Measurements from ENCODE around the gene KCNK16.

The KCNK16 gene

DNA sequence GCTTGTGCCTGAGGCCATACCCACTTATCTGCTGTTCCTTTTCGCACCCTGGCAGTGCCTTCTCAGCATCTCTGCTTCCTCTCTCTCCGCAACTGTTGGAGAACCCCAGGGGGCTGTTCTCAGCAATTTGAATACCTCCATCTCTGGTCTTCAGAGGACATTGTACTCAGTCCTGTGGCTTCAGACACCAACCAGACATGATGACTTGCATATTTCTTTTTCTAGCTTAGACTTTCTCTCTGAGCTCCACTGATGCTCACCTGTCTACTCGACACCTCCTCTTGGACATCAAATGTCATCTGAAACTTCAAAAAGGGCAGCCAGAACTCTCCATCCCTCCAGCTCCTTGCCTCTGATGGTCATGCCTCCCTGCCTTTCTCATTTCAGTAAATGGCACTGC is 18.9 kb upstream of the KCNK16 start:
- no peak for DNase-seq

- no peak for DNase-seq
Observed at GRCh38 chr6:39339868-39340550, 17.5 kb upstream of the KCNK16 start.

GRCh38 chr6:39339096-39339867 is 16.8 kb upstream of the KCNK16 start:
- no peak for DNase-seq

- no peak for DNase-seq
Observed at GRCh38 chr6:39338397-39338796, 15.9 kb upstream of the KCNK16 start.

- DNase-seq = no peak
Observed at GRCh38 chr6:39335780-39336545, 13.5 kb upstream of the KCNK16 start.

- DNase-seq = no peak
Observed at GRCh38 chr6:39333644-39334438, 11.3 kb upstream of the KCNK16 start.

GRCh38 chr6:39330476-39330875 is 8.0 kb upstream of the KCNK16 start:
- DNase-seq = no peak

DNA sequence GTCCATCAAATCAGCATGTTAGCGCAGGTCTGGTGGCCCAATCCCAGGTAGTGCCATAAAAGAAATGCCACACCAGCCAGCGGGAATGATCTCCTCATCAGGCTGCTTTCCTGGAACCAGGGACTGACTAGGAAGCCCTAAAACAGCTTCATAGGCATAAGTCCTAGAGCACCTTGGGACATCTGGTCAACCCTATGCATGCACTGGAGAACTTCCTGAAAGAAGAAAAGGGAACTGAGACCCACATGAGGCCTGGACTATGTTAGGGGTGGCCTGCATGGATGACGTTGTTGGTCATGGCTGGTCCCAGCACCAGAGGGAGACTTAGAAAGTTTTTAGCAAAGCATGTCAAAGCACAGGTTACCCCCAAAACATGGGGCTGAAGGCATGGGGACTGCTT is 7.6 kb upstream of the KCNK16 start:
- DNase-seq = no peak

DNA sequence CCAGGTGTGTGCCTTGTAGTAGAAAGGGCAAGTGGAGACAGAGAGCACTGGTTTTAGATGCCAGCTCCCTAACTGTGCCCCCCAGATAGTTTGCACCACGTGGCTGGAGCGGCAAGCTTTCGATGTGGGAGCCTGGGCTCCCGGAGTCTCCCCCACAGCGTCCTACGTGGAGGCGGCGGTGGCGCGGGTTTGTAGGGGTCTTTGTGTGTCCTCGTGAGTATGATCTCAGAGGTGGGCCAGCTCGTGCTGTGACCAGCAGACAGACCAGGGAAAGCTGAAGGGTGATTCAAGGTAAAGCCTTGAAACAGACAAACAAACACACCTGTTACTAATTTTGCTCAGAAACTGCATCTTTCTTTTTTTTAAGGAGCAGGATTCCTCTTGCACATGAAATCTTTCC is 5.6 kb upstream of the KCNK16 start:
- no peak for DNase-seq

DNA sequence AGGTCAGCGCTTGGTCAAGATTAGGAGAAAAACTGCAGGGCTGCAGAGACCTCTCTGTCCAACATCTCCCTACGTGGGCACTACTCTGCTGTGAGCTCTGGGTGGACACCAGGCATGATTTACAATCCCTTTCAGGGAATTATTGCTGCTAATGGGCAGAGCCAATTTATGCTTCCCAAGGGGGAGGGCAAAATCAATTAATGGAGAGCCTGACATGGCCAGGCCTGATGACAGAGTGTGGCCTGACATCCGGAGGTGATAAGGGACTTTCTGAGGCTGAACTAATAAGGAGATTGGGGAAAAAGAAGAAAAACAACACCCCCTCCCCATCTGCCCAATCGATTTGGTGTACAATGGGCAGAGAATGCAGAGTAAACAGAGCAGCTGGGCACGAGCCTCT is 5.0 kb upstream of the KCNK16 start:
- DNase-seq = no peak

DNA sequence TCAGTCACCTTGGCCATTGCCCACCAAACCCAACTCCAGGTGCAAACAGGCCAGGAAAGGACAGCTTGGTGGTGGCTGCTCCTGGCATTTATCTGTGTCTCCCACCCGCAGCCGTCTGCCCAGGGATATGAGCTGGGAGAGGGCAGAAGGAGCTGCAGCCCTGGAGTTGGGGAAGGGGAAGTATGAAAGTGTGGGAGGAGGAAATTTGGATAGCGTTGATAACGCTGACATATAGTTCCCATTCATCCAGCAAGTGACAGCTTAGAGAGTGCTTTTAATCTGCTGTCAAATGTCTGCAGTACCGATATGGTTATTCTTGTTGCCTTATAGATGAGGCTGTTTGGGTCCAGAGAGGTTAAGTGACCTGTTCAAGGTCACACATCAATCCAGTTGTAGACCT is 741 bp downstream of the KCNK16 start:
- no peak for DNase-seq

DNA sequence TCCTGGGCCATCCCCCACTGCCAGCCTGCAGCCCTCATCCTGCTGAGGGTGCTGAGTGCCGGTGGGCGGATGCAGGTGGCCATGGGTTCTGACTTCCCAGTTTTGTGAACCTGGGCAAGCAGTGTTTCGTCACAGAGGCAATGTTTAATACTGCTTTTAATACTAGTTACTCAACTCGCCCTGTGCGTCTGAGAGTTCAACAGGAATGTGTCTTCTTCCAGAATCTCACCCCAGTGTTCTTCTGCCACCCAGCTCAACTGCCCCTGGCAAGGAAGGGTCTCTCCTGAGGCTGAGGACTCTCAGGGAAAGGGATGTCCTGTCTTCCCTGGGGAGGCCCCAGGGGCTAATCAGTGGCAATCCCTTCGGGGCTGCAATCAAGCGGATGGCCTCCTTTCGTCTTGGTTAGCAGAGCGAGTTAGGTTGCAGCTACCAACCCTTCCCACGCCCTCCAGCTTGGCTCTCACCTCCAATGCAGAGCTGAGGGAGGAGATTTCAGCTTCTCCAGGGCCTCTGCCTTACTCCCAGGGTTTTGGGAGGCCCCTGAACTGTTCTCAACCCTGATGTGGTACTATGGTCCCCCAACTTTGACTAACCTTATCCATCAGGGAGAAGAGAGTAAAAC is 2.0 kb downstream of the KCNK16 start:
- DNase-seq = no peak

GRCh38 chr6:39319621-39320362 is 2.7 kb downstream of the KCNK16 start:
- no peak for DNase-seq

- DNase-seq = no peak
Observed at GRCh38 chr6:39317256-39317655, 5.2 kb downstream of the KCNK16 start.

DNA sequence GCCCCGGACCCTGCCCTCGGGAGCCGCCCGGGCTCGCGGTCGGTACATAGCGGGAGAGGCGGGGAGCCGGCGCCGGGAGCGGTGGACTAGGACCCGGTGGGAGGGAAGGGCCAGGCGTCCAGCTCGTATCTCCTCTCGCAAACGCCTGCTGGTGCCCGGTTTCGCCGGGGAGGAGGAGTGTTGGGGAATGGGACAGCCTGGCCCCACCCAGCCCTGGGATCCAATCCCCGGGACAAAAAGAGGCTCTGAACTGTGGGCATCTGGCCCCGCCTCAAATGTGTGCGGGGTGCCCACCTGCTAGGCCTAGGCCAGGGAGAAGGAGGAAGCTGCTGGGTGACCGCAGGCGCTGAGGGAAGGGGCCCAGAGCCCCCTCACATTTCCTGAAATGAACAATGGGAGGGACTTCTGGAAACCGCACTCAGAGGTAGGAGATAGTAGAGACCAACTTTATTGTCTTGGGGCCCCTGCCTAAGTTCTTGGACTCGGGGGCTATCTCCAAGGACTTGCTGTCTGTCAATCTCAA is 8.2 kb downstream of the KCNK16 start, which contains the start of gene KCNK17:
Gene KCNK17 (minus strand): TSS at position 147 of the 523 bp plus-strand sequence. CDS start 99 bp downstream, at position 48.
- DNase-seq = no peak

- DNase-seq = no peak
Observed at GRCh38 chr6:39313526-39314272, 8.8 kb downstream of the KCNK16 start.

DNA sequence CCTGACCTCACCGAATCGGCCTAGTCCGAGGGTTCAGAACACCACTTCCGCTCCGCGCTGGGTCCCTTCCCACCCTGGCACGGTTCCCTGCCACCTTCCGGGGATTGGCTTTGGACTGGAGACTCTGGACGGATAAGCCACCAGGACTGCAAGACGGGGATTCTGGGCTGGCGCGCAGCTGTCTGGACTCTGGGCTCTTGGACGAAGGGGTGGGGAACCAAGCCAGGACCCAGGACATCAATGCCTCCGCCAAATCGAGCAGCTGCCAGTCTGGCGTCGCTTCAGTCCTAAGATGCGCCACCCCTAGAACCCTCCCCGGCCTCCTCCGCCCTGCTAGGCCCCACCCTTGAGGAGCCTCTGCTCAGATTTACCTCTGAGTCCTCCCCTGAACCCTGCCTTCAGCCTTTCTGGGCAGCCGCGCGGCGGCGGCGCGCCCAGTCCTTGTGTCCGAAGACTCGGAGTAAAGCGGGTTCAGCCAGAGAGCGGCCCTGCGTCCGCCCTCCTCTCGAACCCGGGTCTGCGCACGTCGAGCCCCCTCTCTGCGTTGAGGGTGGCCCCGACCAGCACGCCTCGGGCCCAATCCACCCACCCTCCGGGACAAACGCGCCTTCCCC is 9.5 kb downstream of the KCNK16 start:
- no peak for DNase-seq

- DNase-seq = no peak
Observed at GRCh38 chr6:39310542-39310941, 12.0 kb downstream of the KCNK16 start.

- peak; percentile 27 to 46 for DNase-seq
Observed at GRCh38 chr6:39309942-39310531, 12.5 kb downstream of the KCNK16 start.

DNA sequence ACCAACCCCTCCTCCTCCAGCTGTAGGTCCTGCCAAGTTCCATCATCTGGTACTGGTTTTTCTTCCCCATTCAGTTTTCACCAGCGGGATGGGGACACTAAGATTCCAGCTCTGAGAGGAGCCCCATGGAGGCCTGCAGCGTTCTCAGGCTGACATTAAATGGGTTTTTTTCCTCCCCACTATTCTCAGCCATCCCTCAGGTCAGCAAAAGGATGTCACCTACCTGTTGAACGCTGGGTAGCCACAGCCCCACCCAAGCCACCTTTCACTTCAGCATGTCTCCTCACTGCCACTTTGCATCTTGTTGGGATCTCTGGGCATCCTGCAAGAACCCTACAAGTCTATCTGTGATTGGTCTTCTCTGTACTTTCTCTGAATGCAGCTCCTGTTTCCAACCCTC is 15.0 kb downstream of the KCNK16 start:
- DNase-seq = no peak
